WERI-Rb-1 (cell line): ENCODE data around the gene SCP2D1.

ENCODE experiments used
- DNase-seq: peaks from one replicate; pipeline ENCODE4 v3.0.0-alpha.2; 2020
- H3K27ac ChIP-seq: fragments of 250-450 bp; sonication (Bioruptor Pico); 2 replicates; pipeline ENCODE4 v1.5.1; 2020; ENCODE audit warnings: mild to moderate bottlenecking, moderate library complexity
- H3K27me3 ChIP-seq: fragments of 250-450 bp; sonication (Bioruptor Pico); 2 replicates; pipeline ENCODE4 v1.5.1; 2021; ENCODE audit warnings: mild to moderate bottlenecking, low read depth, moderate library complexity; ENCODE audit not compliant: insufficient read depth, severe bottlenecking
- H3K36me3 ChIP-seq: fragments of 250-450 bp; sonication (Bioruptor Pico); 2 replicates; pipeline ENCODE4 v1.5.1; 2020; ENCODE audit warnings: mild to moderate bottlenecking, moderate library complexity
- H3K4me3 ChIP-seq: 2 replicates; pipeline ENCODE4 v1.5.1; 2011; ENCODE audit warnings: low read depth, mild to moderate bottlenecking, control low read depth, low read length
- H3K9me3 ChIP-seq: fragments of 250-450 bp; sonication (Bioruptor Pico); 2 replicates; pipeline ENCODE4 v1.5.1; 2021; ENCODE audit warnings: mild to moderate bottlenecking, moderate library complexity; ENCODE audit not compliant: severe bottlenecking
- CTCF ChIP-seq: IDR thresholded peaks from 2 replicates; pipeline ENCODE4 v1.5.1; 2011; ENCODE audit warnings: low read depth, mild to moderate bottlenecking, control low read depth, inconsistent platforms, low read length

The SCP2D1 gene

GRCh38 chr20:18793625-18794427 is 19.8 kb upstream of the SCP2D1 start:
- peak overlapping the region; percentile 70 for H3K4me3 ChIP-seq

GRCh38 chr20:18794428-18794787 is 19.2 kb upstream of the SCP2D1 start:
- no peak for TF ChIP-seq CTCF
- no peak for DNase-seq
- Histone ChIP-seq H3K4me3 (peak overlapping the region; percentile 70), H3K36me3 (no peaks in the 10 kb centered on the region), H3K9me3 (no peaks in the 10 kb centered on the region), H3K27me3 (peaks cover 6% of the 10 kb centered on the region), H3K27ac (no peak overlapping the region)

More at GRCh38 chr20:18793625-18794427, 19.8 kb upstream of the SCP2D1 start:
- H3K27me3 ChIP-seq, result peaks cover 6% of the 10 kb centered on the region
- H3K36me3 ChIP-seq, result no peaks in the 10 kb centered on the region
- no peaks in the 10 kb centered on the region for H3K9me3 ChIP-seq
- peak; percentile 85 for DNase-seq
- peak overlapping the region; percentile 24; the same call in 1 of the 2 replicates for H3K27ac ChIP-seq
- TF ChIP-seq CTCF, result 0 out of 2 replicates have a peak, but pooled peaks have one; percentile 17

- Histone ChIP-seq H3K4me3 (no peak overlapping the region), H3K36me3 (no peaks in the 10 kb centered on the region), H3K27ac (no peak overlapping the region), H3K9me3 (no peaks in the 10 kb centered on the region), H3K27me3 (peaks cover 3% of the 10 kb centered on the region)
- no peak for DNase-seq
- TF ChIP-seq CTCF, result no peak
These were observed 18.2 kb upstream of the SCP2D1 start for GRCh38 chr20:18795366-18795765.

- no peak for DNase-seq
- Histone ChIP-seq H3K27ac (no peak overlapping the region), H3K4me3 (no peak overlapping the region), H3K9me3 (no peaks in the 10 kb centered on the region), H3K27me3 (peaks cover 3% of the 10 kb centered on the region), H3K36me3 (no peaks in the 10 kb centered on the region)
- TF ChIP-seq CTCF, result no peak
These were observed 17.2 kb upstream of the SCP2D1 start for GRCh38 chr20:18796282-18796833.

- Histone ChIP-seq H3K9me3 (no peaks in the 10 kb centered on the region), H3K36me3 (no peaks in the 10 kb centered on the region), H3K27ac (no peak overlapping the region), H3K4me3 (no peak overlapping the region), H3K27me3 (no peaks in the 10 kb centered on the region)
- DNase-seq, result no peak
- TF ChIP-seq CTCF, result no peak
These were observed 12.1 kb upstream of the SCP2D1 start for GRCh38 chr20:18801516-18801915.
